PC-9 (cell line): ENCODE measurements around the gene LRP2.

Source experiments
- CTCF ChIP-seq: fragments of 200-600 bp; sonication (generic); conservative IDR thresholded peaks from 2 replicates; pipeline ENCODE4 v1.6.1; 2017; ENCODE audit warnings: mixed run types, antibody characterized with exemption, mild to moderate bottlenecking, moderate library complexity
- EZH2 ChIP-seq: fragments of 200-600 bp; sonication (generic); IDR thresholded peaks from 2 replicates; pipeline ENCODE4 v1.8.0; 2017; ENCODE audit warnings: antibody characterized with exemption, low read depth

GRCh38 chr2:169363560-169364150 lies 1.3 kb upstream of the LRP2 start:
- TF ChIP-seq CTCF (no peak), EZH2 (no peak)
